Sciatic nerve (tissue), 2 donors: ENCODE data around the gene KLHL36. TPM values are rescaled to one million over a fixed set of nuclear protein-coding genes. Genes with fewer than 3 reads are reported as not detected.

ENCODE experiments used
- ATAC-seq: fragments of 200-7000 bp; cut with Tn5 transposase; one replicate; pipeline ENCODE4 v1.9.1; 2020; ENCODE audit warnings: mild to moderate bottlenecking, moderate library complexity
- DNase-seq: peaks from one replicate; pipeline ENCODE4 v3.0.0-alpha.2; 2020; ENCODE audit warnings: low spot score
- intact Hi-C: fragments of 100-400 bp; cut with DNase I; formaldehyde crosslinking; loops from one replicate; pipeline ENCODE4 v1.14.2; 2022
- total RNA-seq: library from RNA; stranded (reverse); fragmentation: NEBNext Ultra II Directional; extraction: Animal tissue kit (Norgen Biotek cat#: 25700); gene quantifications from one replicate; pipeline ENCODE4 v1.2.1, GENCODE V29; 2021
- donor health status: DM: no; HTN: no; CAD: no.
- donor health status: DM: no; HTN: no; CAD: no.

KLHL36 gene
- total RNA-seq, 1 donor from 2014 or later: 60.2 TPM

DNA sequence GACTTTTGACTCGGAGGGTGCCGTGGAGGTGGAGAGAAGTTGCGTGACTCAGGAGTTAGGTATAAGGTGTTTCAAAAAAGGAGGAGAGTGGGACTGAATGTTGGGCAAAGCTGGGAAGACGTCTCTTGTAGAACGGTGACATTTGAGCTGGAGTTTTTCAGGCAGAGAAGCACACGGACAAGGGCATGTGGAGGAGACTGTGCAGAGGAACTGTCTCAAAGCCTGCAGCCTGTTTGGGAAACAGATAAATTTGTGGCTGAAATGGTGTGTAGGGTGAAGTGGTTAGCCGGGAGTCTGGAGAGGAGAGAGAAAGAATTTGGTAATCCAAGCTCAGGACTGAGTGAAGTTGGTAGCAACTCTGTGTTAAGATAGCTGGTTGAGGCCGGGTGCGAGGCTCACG, 61.3 kb downstream of the KLHL36 start:
- DNase-seq (no peak), ATAC-seq (no peak)
- intact Hi-C loops: loop anchor here (10.0 kb wide), 1 partner anchor 195 kb away; no protein-coding TSS in a partner anchor

DNA sequence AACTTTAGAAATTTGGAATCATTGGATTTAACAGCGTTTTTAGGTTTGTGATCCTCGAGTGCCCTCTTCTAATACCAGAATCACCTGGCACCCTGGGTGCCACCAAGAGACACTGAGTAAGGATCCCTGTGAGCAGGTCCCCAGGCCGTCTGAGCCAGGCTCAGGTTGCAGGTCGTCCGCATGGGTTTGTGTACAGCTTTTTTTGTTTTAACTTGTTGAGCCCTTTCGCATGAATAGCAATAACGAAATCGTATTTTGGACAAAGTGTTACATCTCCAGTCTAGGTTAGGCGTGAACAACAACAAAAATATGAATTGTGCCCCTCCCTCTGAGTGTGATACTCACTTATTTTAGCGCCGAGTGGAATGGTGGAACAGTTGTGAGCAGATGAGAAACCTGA, 62.4 kb downstream of the KLHL36 start:
- no peak for DNase-seq
- intact Hi-C loops: loop anchor here (10.0 kb wide), 1 partner anchor 196 kb away; no protein-coding TSS in a partner anchor

More for the DNA sequence above, 62.4 kb downstream of the KLHL36 start:
- ATAC-seq: no peak

Other genes starting within 250 kb of the KLHL36 start
- gene MEAK7, start 143.9 kb upstream of the KLHL36 start, total RNA-seq: 21.8 TPM
- 77.9 TPM for gene COTL1, start 30.4 kb upstream of the KLHL36 start, total RNA-seq
- gene USP10, start 51.5 kb downstream of the KLHL36 start, total RNA-seq: 72.2 TPM
- gene CRISPLD2, start 171.5 kb downstream of the KLHL36 start, total RNA-seq: 118 TPM